ENCODE data around the gene TBC1D16. TPM values are rescaled to one million over a fixed set of nuclear protein-coding genes. Genes with fewer than 3 reads are reported as not detected.

Gene TBC1D16
- total and polyA plus RNA-seq, 8 donors, result 4.9 to 31.4 (median 19.7) TPM

- Histone ChIP-seq H3K27ac (no peak overlapping the region), H3K36me3 (peaks cover 0 to 20% (median 0%) of the 10 kb centered on the region in 3 donors), H3K9me3 (no peaks in the 10 kb centered on the region), H3K27me3 (no peaks in the 10 kb centered on the region), H3K4me1 (no peaks in the 10 kb centered on the region), H3K4me3 (no peak overlapping the region)
- WGBS, 2 donors, result 95 to 96% methylated on average over 31 of the region's 31 CpGs
- intact Hi-C loops (cut with DNase I), result no loop called here
- DNase-seq (peak in 3 of 6 donors; percentile 22 to 39 (median 35)), ATAC-seq (no peak), FAIRE-seq (no peak)
- TF ChIP-seq CTCF (IDR thresholded peaks at IDR 0.05), result no peak
These were observed 95.1 kb downstream of the TBC1D16 start for GRCh38 chr17:79940459-79941087.

- intact Hi-C loops (cut with DNase I), result no loop called here
- Histone ChIP-seq H3K36me3 (peaks cover 0 to 20% (median 0%) of the 10 kb centered on the region in 3 donors), H3K27me3 (no peaks in the 10 kb centered on the region), H3K9me3 (no peaks in the 10 kb centered on the region), H3K4me3 (no peak overlapping the region), H3K27ac (no peak overlapping the region), H3K4me1 (no peaks in the 10 kb centered on the region)
- no peak for FAIRE-seq
- TF ChIP-seq CTCF (IDR thresholded peaks at IDR 0.05), result no peak
- WGBS, 2 donors, result 92 to 96% methylated on average over 25 of the region's 25 CpGs
- DNase-seq, result peak in 1 of 6 donors; percentile 21
- no peak for ATAC-seq
These were observed 95.8 kb downstream of the TBC1D16 start for GRCh38 chr17:79939755-79940458.

GRCh38 chr17:79939094-79939435 lies 96.6 kb downstream of the TBC1D16 start:
- DNase-seq (peak in 2 of 6 donors; percentile 20 to 25), FAIRE-seq (no peak), ATAC-seq (no peak)
- Histone ChIP-seq H3K4me3 (no peak overlapping the region), H3K9me3 (no peaks in the 10 kb centered on the region), H3K36me3 (peaks cover 0 to 16% (median 0%) of the 10 kb centered on the region in 3 donors), H3K27me3 (no peaks in the 10 kb centered on the region), H3K27ac (no peak overlapping the region), H3K4me1 (no peaks in the 10 kb centered on the region)
- intact Hi-C loops (cut with DNase I), result no loop called here
- TF ChIP-seq CTCF (IDR thresholded peaks at IDR 0.05), result no peak
- WGBS, 2 donors, result 96 to 97% methylated on average over 7 of the region's 7 CpGs

GRCh38 chr17:79938336-79939093 lies 97.2 kb downstream of the TBC1D16 start:
- peak in 2 of 6 donors; percentile 53 to 64 for DNase-seq
- TF ChIP-seq CTCF (IDR thresholded peaks at IDR 0.05), result no peak
- FAIRE-seq, result no peak

More at GRCh38 chr17:79938336-79939093, 97.2 kb downstream of the TBC1D16 start:
- Histone ChIP-seq H3K36me3 (peaks cover 0 to 11% (median 0%) of the 10 kb centered on the region in 3 donors), H3K4me3 (no peak overlapping the region), H3K27me3 (no peaks in the 10 kb centered on the region), H3K27ac (no peak overlapping the region), H3K4me1 (no peaks in the 10 kb centered on the region), H3K9me3 (no peaks in the 10 kb centered on the region)
- peak in 1 of 4 donors; percentile 3 for ATAC-seq
- 78 to 84% methylated on average over 13 of the region's 13 CpGs for WGBS, 2 donors
- intact Hi-C loops (cut with DNase I), result no loop called here

Data from pancreas (tissue), 10 donors.